ENCODE measurements around the gene METTL24.

DNA sequence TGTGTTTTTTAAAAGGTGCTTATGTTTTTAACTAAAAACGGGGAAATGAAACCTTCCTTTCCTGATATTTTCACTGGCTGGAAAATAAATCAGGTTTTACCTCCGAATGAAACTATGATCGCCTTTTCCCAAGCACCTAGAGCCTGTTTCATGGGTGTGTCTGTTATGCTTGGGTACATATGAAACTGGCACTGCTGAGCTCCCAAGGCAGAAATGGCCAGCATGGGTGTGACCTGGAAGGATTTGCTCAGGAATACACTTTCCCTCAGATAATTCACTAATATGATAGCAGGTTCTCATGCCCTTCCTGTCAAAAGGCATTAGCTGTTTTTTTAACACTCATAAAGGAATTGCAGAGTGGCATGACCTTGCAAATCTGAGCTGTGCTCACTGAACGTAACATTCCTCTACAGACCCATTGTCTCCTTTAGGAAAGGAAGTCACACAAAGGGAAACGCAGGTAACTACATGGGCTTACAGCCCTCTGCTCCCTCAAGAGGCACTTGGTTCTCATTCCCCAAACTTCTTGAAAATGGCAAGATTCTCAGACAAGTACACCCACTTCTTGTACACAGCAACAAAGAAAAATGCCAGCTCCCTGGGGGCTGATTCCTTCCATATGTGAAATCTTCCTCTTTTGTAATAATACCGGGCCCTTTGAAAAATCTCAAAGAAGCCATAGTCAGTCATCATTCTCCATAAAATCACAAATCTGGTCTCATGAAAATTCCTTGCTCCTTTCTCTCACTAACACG is 72.7 kb downstream of the METTL24 start:
- TF ChIP-seq CTCF (IDR thresholded peaks at IDR 0.05): no peak
- no peak for TF ChIP-seq POLR2A (IDR thresholded peaks at IDR 0.05)
